IPS-15b (cell line): ENCODE data around the gene RAB6B.

Source experiments
- H3K27me3 ChIP-seq: one replicate; pipeline ENCODE4 v1.6.1; 2013; ENCODE audit warnings: low read length; ENCODE audit not compliant: control insufficient read depth, insufficient read depth
- H3K36me3 ChIP-seq: one replicate; pipeline ENCODE4 v1.6.1; 2013; ENCODE audit warnings: low read length; ENCODE audit not compliant: control insufficient read depth, insufficient read depth
- H3K4me1 ChIP-seq: one replicate; pipeline ENCODE4 v1.6.1; 2013; ENCODE audit warnings: mild to moderate bottlenecking, low read length; ENCODE audit not compliant: control insufficient read depth, insufficient read depth
- H3K4me3 ChIP-seq: one replicate; pipeline ENCODE4 v1.5.1; 2013; ENCODE audit warnings: low read depth, low read length
- H3K9ac ChIP-seq: one replicate; pipeline ENCODE4 v1.6.1; 2013; ENCODE audit warnings: low read depth, mild to moderate bottlenecking, low read length
- H3K9me3 ChIP-seq: one replicate; pipeline ENCODE4 v1.6.1; 2013; ENCODE audit warnings: mild to moderate bottlenecking, low read length; ENCODE audit not compliant: control insufficient read depth, insufficient read depth

Gene RAB6B

DNA sequence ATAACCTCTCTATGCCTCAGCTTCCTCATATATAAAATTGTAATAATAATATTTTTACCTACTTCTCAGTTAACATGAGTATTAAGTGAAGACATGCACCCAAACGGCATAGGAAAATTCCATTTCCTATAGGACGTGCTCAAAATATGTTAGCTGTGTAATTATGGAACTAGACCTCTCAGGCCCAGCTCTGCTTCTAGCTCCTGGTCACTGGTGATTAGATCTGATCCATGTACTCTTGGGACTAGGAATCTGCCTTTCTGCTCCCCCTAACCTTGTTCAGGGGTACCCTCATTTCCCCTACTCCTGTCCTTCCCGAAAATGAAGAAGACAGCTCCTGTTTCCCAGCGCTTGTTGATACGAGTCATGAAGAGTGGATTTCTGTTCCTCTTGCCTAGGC lies 119.8 kb downstream of the RAB6B start:
- Histone ChIP-seq H3K4me1 (peaks cover 5% of the 10 kb centered on the region), H3K9ac (no peak overlapping the region), H3K4me3 (no peak overlapping the region), H3K9me3 (no peaks in the 10 kb centered on the region), H3K36me3 (no peaks in the 10 kb centered on the region), H3K27me3 (no peaks in the 10 kb centered on the region)

DNA sequence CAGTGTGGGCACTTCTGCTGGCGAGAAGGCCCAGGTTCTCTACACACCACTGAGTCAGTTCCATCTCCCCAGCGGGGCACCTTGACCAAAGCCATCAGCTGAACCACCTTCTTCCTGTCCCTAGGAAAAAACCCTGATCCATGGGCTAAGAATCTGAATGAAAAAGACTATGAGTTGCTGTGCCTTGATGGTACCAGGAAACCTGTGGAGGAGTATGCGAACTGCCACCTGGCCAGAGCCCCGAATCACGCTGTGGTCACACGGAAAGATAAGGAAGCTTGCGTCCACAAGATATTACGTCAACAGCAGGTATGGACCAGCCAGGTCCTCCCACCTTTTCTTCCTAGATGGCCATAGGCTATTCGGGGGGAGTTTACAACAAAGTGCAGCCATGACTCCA lies 120.4 kb downstream of the RAB6B start:
- Histone ChIP-seq H3K4me3 (no peak overlapping the region), H3K27me3 (no peaks in the 10 kb centered on the region), H3K9me3 (no peaks in the 10 kb centered on the region), H3K4me1 (peaks cover 5% of the 10 kb centered on the region), H3K36me3 (no peaks in the 10 kb centered on the region), H3K9ac (no peak overlapping the region)
